PFSK-1 (cell line): ENCODE measurements around the gene PHACTR2.

Experiments
- POLR2AphosphoS5 ChIP-seq: IDR thresholded peaks from 2 replicates; pipeline ENCODE4 v1.6.1; 2012; ENCODE audit warnings: low read depth, mild to moderate bottlenecking, control low read depth, low read length, moderate library complexity
- REST ChIP-seq, 2 experiments: IDR thresholded peaks; 2 replicates each; pipeline versions ENCODE4 v1.6.1 to v1.8.0; 2011 to 2012; ENCODE audit warnings: low read depth in 2 of 2, low read length in 2 of 2, control low read depth in 1 of 2, inconsistent platforms in 1 of 2, mild to moderate bottlenecking in 1 of 2, moderate library complexity in 1 of 2; ENCODE audit not compliant: insufficient read depth in 1 of 2
- SIN3A ChIP-seq: IDR thresholded peaks from 2 replicates; pipeline ENCODE4 v1.6.1; 2012; ENCODE audit warnings: mild to moderate bottlenecking, low read length, moderate library complexity, borderline replicate concordance; ENCODE audit not compliant: insufficient read depth
- TAF1 ChIP-seq: IDR thresholded peaks from 2 replicates; pipeline ENCODE4 v1.6.1; 2012; ENCODE audit warnings: low read length, control low read depth, borderline replicate concordance; ENCODE audit not compliant: insufficient read depth

GRCh38 chr6:143740213-143740612, 62.4 kb downstream of the PHACTR2 start:
- TF ChIP-seq SIN3A, result no peak
- no peak for TF ChIP-seq POLR2AphosphoS5
- no peak for TF ChIP-seq REST (IDR thresholded peaks at IDR 0.05; ENCODE audit: insufficient read depth in 1 of 2, low read depth in 2 of 2, low read length in 2 of 2)
- TF ChIP-seq TAF1, result no peak
